B cell (primary cell): ENCODE results near the gene FAM83G. TPM values are rescaled to one million over a fixed set of nuclear protein-coding genes. Genes with fewer than 3 reads are reported as not detected.
A peak's percentile ranks its signal among the peaks of the same experiment; 100 is the strongest.

ENCODE experiments used
- ATAC-seq: fragments of 200-7000 bp; cut with Tn5 transposase; one replicate; pipeline ENCODE4 v1.10.0; 2021; ENCODE audit warnings: low read depth, mild to moderate bottlenecking, moderate number of reproducible peaks, moderate library complexity
- CTCF ChIA-PET: fragments of 350-600 bp; sonication (Branson Sonifier 250); formaldehyde crosslinking; loops from one replicate; lab custom pipeline; 2021; ENCODE audit warnings: antibody characterized with exemption, inconsistent platforms; lab: Charles Lee
- POLR2A ChIA-PET: fragments of 350-600 bp; sonication (Branson Sonifier 250); formaldehyde crosslinking; loops from one replicate; lab custom pipeline; 2021; ENCODE audit warnings: antibody characterized with exemption; lab: Charles Lee
- DNase-seq: peaks from one replicate; pipeline ENCODE4 v3.0.0; 2013
- H2AFZ ChIP-seq: 2 replicates; pipeline ENCODE4 v1.6.1; 2012; ENCODE audit warnings: mild to moderate bottlenecking, low read depth, low read length; ENCODE audit not compliant: insufficient read depth, poor library complexity, severe bottlenecking
- H3K27ac ChIP-seq, 2 donors: 1 replicate in 1 of 2; 2 replicates in 1 of 2; pipeline ENCODE4 v1.5.1; 2012 to 2013; ENCODE audit warnings: low read length in 2 of 2, mild to moderate bottlenecking in 2 of 2, moderate library complexity in 1 of 2
- H3K27me3 ChIP-seq, 4 experiments: fragments of 200-600 bp in 1 of 4; sonication (generic) in 1 of 4; replicated peaks in 1 of 4; 1 replicate in 2 of 4; 2 replicates in 2 of 4; pipeline versions ENCODE4 v1.6.1 to v1.7.0; 2013 to 2016; ENCODE audit warnings: low read length in 3 of 4, mild to moderate bottlenecking in 2 of 4, mixed read lengths in 1 of 4, moderate library complexity in 1 of 4; ENCODE audit not compliant: insufficient read depth in 4 of 4, control insufficient read depth in 3 of 4; ENCODE audit errors: control extremely low read depth in 1 of 4
- H3K36me3 ChIP-seq, 2 experiments: replicated peaks in 1 of 2; 1 replicate in 1 of 2; 2 replicates in 1 of 2; pipeline versions ENCODE4 v1.6.1 to v1.7.1; 2013; ENCODE audit warnings: low read length in 1 of 2; ENCODE audit not compliant: insufficient read depth in 2 of 2, control insufficient read depth in 1 of 2; ENCODE audit errors: control extremely low read depth in 1 of 2, extremely low read depth in 1 of 2
- H3K4me1 ChIP-seq, 2 donors: fragments of 200-600 bp in 1 of 2; sonication (generic) in 1 of 2; 1 replicate in 1 of 2; 2 replicates in 1 of 2; pipeline versions ENCODE4 v1.5.1 to v1.6.1; 2013 to 2017; ENCODE audit warnings: low read length in 2 of 2; ENCODE audit not compliant: control insufficient read depth in 2 of 2, insufficient read depth in 2 of 2
- H3K4me2 ChIP-seq: replicated peaks from 2 replicates; pipeline ENCODE3; 2012; ENCODE audit warnings: mild to moderate bottlenecking, low read depth, low read length; ENCODE audit not compliant: poor library complexity, severe bottlenecking
- H3K4me3 ChIP-seq, 5 experiments: fragments of 200-600 bp in 1 of 5; sonication (generic) in 1 of 5; 1 replicate in 3 of 5; 2 replicates in 2 of 5; pipeline versions ENCODE4 v1.5.1 to v1.7.0; 2011 to 2016; ENCODE audit warnings: low read length in 4 of 5, mild to moderate bottlenecking in 4 of 5, low read depth in 2 of 5, control low read depth in 1 of 5, moderate library complexity in 1 of 5; ENCODE audit not compliant: insufficient read depth in 1 of 5; ENCODE audit errors: control extremely low read depth in 1 of 5, extremely low read depth in 1 of 5
- H3K79me2 ChIP-seq: fragments of 200-600 bp; sonication (generic); one replicate; pipeline ENCODE4 v1.6.0; 2016; ENCODE audit warnings: low read length; ENCODE audit not compliant: control insufficient read depth, insufficient read depth
- H3K9ac ChIP-seq: fragments of 200-600 bp; sonication (generic); 2 replicates; pipeline ENCODE4 v1.6.1; 2017; ENCODE audit warnings: mild to moderate bottlenecking, low read length, moderate library complexity
- H3K9me3 ChIP-seq, 3 donors: one replicate each; pipeline versions ENCODE4 v1.6.1 to v1.7.1; 2013; ENCODE audit warnings: low read length in 2 of 3; ENCODE audit not compliant: control insufficient read depth in 2 of 3, insufficient read depth in 1 of 3; ENCODE audit errors: control extremely low read depth in 1 of 3
- H4K20me1 ChIP-seq: 2 replicates; pipeline ENCODE4 v1.6.0; 2012; ENCODE audit warnings: mild to moderate bottlenecking, low read length; ENCODE audit not compliant: insufficient read depth, control insufficient read depth, poor library complexity, severe bottlenecking
- H3K27ac Mint-ChIP-seq: one replicate; pipeline ENCODE4 v1.8.0; 2021; ENCODE audit warnings: mixed read lengths
- H3K27me3 Mint-ChIP-seq: one replicate; pipeline ENCODE4 v1.8.0; 2021; ENCODE audit warnings: mixed read lengths
- H3K4me1 Mint-ChIP-seq: one replicate; pipeline ENCODE4 v1.8.0; 2021; ENCODE audit warnings: mixed read lengths
- H3K4me3 Mint-ChIP-seq: one replicate; pipeline ENCODE4 v1.8.0; 2021; ENCODE audit warnings: mixed read lengths
- H3K9me3 Mint-ChIP-seq: one replicate; pipeline ENCODE4 v1.8.0; 2022; ENCODE audit warnings: mixed read lengths; ENCODE audit not compliant: insufficient read depth
- CTCF ChIP-seq: fragments of 200-600 bp; IDR thresholded peaks from one replicate; pipeline ENCODE4 v1.8.0; 2022; ENCODE audit warnings: antibody characterized with exemption, mild to moderate bottlenecking
- EZH2 ChIP-seq: IDR thresholded peaks from 2 replicates; pipeline ENCODE4 v1.6.1; 2012; ENCODE audit warnings: borderline replicate concordance, low read depth, mild to moderate bottlenecking, moderate library complexity, low read length; ENCODE audit not compliant: insufficient read depth, poor library complexity, severe bottlenecking
- WGBS: methylation state at CpG from one replicate; pipeline ENCODE4 v1.1.5; 2013; ENCODE audit warnings: missing lambda C conversion rate; ENCODE audit not compliant: insufficient coverage; 5-methylcytosine and 5-hydroxymethylcytosine counted together
- intact Hi-C: fragments of 100-400 bp; cut with micrococcal nuclease; formaldehyde crosslinking; loops from one replicate; pipeline ENCODE4 v1.10.0; 2022
- polyA plus RNA-seq: library from polyadenylated mRNA; depleted of rRNA; stranded (reverse); fragments of >200 nt; gene quantifications from 2 replicates; pipeline ENCODE4 v1.2.3, GENCODE V29; 2012
- total RNA-seq, 2 donors: library from RNA; stranded (reverse); fragments of 120-200 nt in 1 of 2; gene quantifications; 1 replicate in 1 of 2; 2 replicates in 1 of 2; pipeline versions ENCODE4 v1.2.3 to v1.2.4, GENCODE V29; 2013 to 2022

The FAM83G gene
- total and polyA plus RNA-seq, 2 donors (not counting 1 experiment from before 2014, with no cell fraction given): 4.7 to 14.3 TPM

- no peak overlapping the region for H3K4me3 ChIP-seq
- peaks cover 0 to 13% of the 10 kb centered on the region in 2 donors for H3K4me1 ChIP-seq
- H3K27me3 Mint-ChIP-seq: no peaks in the 10 kb centered on the region
- no peak overlapping the region for H3K4me3 Mint-ChIP-seq
- no peaks in the 10 kb centered on the region for H3K36me3 ChIP-seq
- H3K9me3 Mint-ChIP-seq: no peaks in the 10 kb centered on the region
- no peak overlapping the region for H3K9ac ChIP-seq
- H3K27ac ChIP-seq: no peak overlapping the region
- CTCF ChIA-PET: interaction anchor here (0.6 to 2.8 kb wide), 32 partner anchors 9 to 417 kb away, joined by 3 to 21 read pairs (median 4); partner anchors contain the start of genes FAM83G and MAPK7
- no peaks in the 10 kb centered on the region for H3K9me3 ChIP-seq
- H3K79me2 ChIP-seq: no peaks in the 10 kb centered on the region
- peak overlapping the region; percentile 13 for H3K4me2 ChIP-seq
- POLR2A ChIA-PET: interaction anchor here (0.7 kb wide), 1 partner anchor 15 kb away, joined by 3 read pairs; no protein-coding TSS in a partner anchor
- H3K27me3 ChIP-seq: no peaks in the 10 kb centered on the region
- H4K20me1 ChIP-seq: no peaks in the 10 kb centered on the region
- 34% methylated on average over 16 of the region's 17 CpGs for WGBS
- no peak overlapping the region for H3K27ac Mint-ChIP-seq
- TF ChIP-seq CTCF: peak; percentile 92
- no peak for TF ChIP-seq EZH2
- ATAC-seq (peak; percentile 93), DNase-seq (peak; percentile 86)
- intact Hi-C loops: no loop called here
- no peak overlapping the region for H2AFZ ChIP-seq
- H3K4me1 Mint-ChIP-seq: peaks cover 5% of the 10 kb centered on the region
These were observed 43.6 kb downstream of the FAM83G start for GRCh38 chr17:18960803-18961511.

GRCh38 chr17:18960241-18960665 lies 44.3 kb downstream of the FAM83G start:
- no peak for ATAC-seq
- H3K79me2 ChIP-seq: no peaks in the 10 kb centered on the region
- H3K9ac ChIP-seq: no peak overlapping the region
- Mint-ChIP-seq H3K27ac (no peak overlapping the region), H3K9me3 (no peaks in the 10 kb centered on the region), H3K4me3 (no peak overlapping the region), H3K4me1 (peaks cover 6% of the 10 kb centered on the region), H3K27me3 (no peaks in the 10 kb centered on the region)
- peaks cover 0 to under 1% (median 0%) of the 10 kb centered on the region in 3 donors for H3K9me3 ChIP-seq
- CTCF ChIA-PET: interaction anchor here (0.7 to 2.0 kb wide), 14 partner anchors 11 to 144 kb away, joined by 3 to 14 read pairs (median 5); no protein-coding TSS in a partner anchor
- DNase-seq: no peak
- H2AFZ ChIP-seq: no peak overlapping the region
- no peak overlapping the region for H3K4me3 ChIP-seq
- no peaks in the 10 kb centered on the region for H4K20me1 ChIP-seq
- intact Hi-C loops: no loop called here
- H3K27ac ChIP-seq: no peak overlapping the region
- H3K4me1 ChIP-seq: peaks cover 0 to 17% of the 10 kb centered on the region in 2 donors
- WGBS: 94% methylated on average over 8 of the region's 15 CpGs
- POLR2A ChIA-PET: no interaction called here
- no peak for TF ChIP-seq CTCF
- no peak for TF ChIP-seq EZH2
- H3K4me2 ChIP-seq: peak overlapping the region; percentile 13
- H3K27me3 ChIP-seq: no peaks in the 10 kb centered on the region
- H3K36me3 ChIP-seq: no peaks in the 10 kb centered on the region
